ENCODE measurements around the gene CNTNAP4. TPM values are rescaled to one million over a fixed set of nuclear protein-coding genes. Genes with fewer than 3 reads are reported as not detected.

The CNTNAP4 gene
- polyA plus RNA-seq, 1 donor (not counting 4 experiments of a cell fraction or from before 2014, with no cell fraction given), result 0.08 TPM

DNA sequence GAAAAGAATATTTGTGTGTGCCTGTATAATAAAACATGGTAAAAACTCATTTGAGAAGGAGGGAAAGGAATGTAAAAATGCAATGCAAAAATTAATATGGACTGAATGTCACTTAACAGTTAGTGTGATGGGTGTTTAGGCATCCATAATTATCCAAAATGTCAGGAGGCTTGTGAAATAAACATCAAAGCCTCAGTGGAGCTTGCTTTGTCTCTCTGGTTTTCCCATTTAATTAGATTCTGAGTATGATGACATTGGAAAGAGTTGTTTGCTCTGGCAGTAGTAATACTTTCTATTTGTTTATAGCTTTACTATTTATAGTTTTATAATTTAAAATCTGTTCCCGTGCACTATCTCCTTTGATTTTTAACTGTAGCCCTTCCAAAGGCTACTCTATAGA, 51.9 kb downstream of the CNTNAP4 start:
- H3K4me1 ChIP-seq (ENCODE audit: control insufficient read depth, extremely low read depth, insufficient read depth, low read length), result no peaks in the 10 kb centered on the region
- H2AFZ ChIP-seq (ENCODE audit: control insufficient read depth, low read length), result no peak overlapping the region
- no peak overlapping the region for H3K27ac ChIP-seq (ENCODE audit: control insufficient read depth, insufficient read depth, low read length)
- DNase-seq (ENCODE audit: low read depth, low spot score) (no peak), FAIRE-seq (no peak)
- no peaks in the 10 kb centered on the region for H3K9me3 ChIP-seq (ENCODE audit: control insufficient read depth, low read depth, low read length)
- H3K36me3 ChIP-seq (ENCODE audit: control insufficient read depth in 2 of 2, extremely low read depth in 1 of 2, insufficient read depth in 2 of 2, low read length in 2 of 2), result no peaks in the 10 kb centered on the region
- no peak overlapping the region for H3K4me3 ChIP-seq (ENCODE audit: control insufficient read depth in 2 of 3, extremely low read depth in 1 of 3, insufficient read depth in 2 of 3, low read depth in 1 of 3, low read length in 3 of 3)
- H3K79me2 ChIP-seq (ENCODE audit: control insufficient read depth, insufficient read depth, low read length), result no peaks in the 10 kb centered on the region
- no peak overlapping the region for H3K4me2 ChIP-seq (ENCODE audit: control insufficient read depth, extremely low read depth, insufficient read depth, low read depth, low read length)
- no peak overlapping the region for H3K9ac ChIP-seq (ENCODE audit: control insufficient read depth, extremely low read depth, insufficient read depth, low read length)
- no peaks in the 10 kb centered on the region for H3K27me3 ChIP-seq (ENCODE audit: control insufficient read depth, extremely low read depth, insufficient read depth, low read length)
- TF ChIP-seq EZH2 (IDR thresholded peaks at IDR 0.05; ENCODE audit: low read length), result no peak
- TF ChIP-seq CTCF (optimal IDR thresholded peaks at IDR 0.05 in 1 of 3, IDR thresholded peaks at IDR 0.05 in 1 of 3, conservative IDR thresholded peaks at IDR 0.05 in 1 of 3; ENCODE audit: extremely low read depth in 1 of 3, insufficient read depth in 2 of 3, low read length in 3 of 3), result no peak
- H4K20me1 ChIP-seq (ENCODE audit: control insufficient read depth, extremely low read depth, insufficient read depth, low read length), result no peaks in the 10 kb centered on the region
- H3K9me1 ChIP-seq (ENCODE audit: control insufficient read depth, extremely low read depth, insufficient read depth, low read length), result no peaks in the 10 kb centered on the region
- dilution Hi-C loops (cut with MboI; ENCODE audit: extremely low pct_ligation_motif_present, low sequenced_read_pairs), result no loop called here

- Histone ChIP-seq H3K4me1 (ENCODE audit: control insufficient read depth, extremely low read depth, insufficient read depth, low read length) (no peaks in the 10 kb centered on the region), H3K27me3 (ENCODE audit: control insufficient read depth, extremely low read depth, insufficient read depth, low read length) (no peaks in the 10 kb centered on the region), H3K4me2 (ENCODE audit: control insufficient read depth, extremely low read depth, insufficient read depth, low read depth, low read length) (no peak overlapping the region), H3K4me3 (ENCODE audit: control insufficient read depth in 2 of 3, extremely low read depth in 1 of 3, insufficient read depth in 2 of 3, low read depth in 1 of 3, low read length in 3 of 3) (no peak overlapping the region), H3K9ac (ENCODE audit: control insufficient read depth, extremely low read depth, insufficient read depth, low read length) (no peak overlapping the region), H3K27ac (ENCODE audit: control insufficient read depth, insufficient read depth, low read length) (no peak overlapping the region), H3K79me2 (ENCODE audit: control insufficient read depth, insufficient read depth, low read length) (no peaks in the 10 kb centered on the region), H3K36me3 (ENCODE audit: control insufficient read depth in 2 of 2, extremely low read depth in 1 of 2, insufficient read depth in 2 of 2, low read length in 2 of 2) (no peaks in the 10 kb centered on the region), H2AFZ (ENCODE audit: control insufficient read depth, low read length) (no peak overlapping the region), H3K9me3 (ENCODE audit: control insufficient read depth, low read depth, low read length) (no peaks in the 10 kb centered on the region), H4K20me1 (ENCODE audit: control insufficient read depth, extremely low read depth, insufficient read depth, low read length) (no peaks in the 10 kb centered on the region), H3K9me1 (ENCODE audit: control insufficient read depth, extremely low read depth, insufficient read depth, low read length) (no peaks in the 10 kb centered on the region)
- dilution Hi-C loops (cut with MboI; ENCODE audit: extremely low pct_ligation_motif_present, low sequenced_read_pairs), result no loop called here
- TF ChIP-seq EZH2 (IDR thresholded peaks at IDR 0.05; ENCODE audit: low read length), result no peak
- no peak for TF ChIP-seq CTCF (optimal IDR thresholded peaks at IDR 0.05 in 1 of 3, IDR thresholded peaks at IDR 0.05 in 1 of 3, conservative IDR thresholded peaks at IDR 0.05 in 1 of 3; ENCODE audit: extremely low read depth in 1 of 3, insufficient read depth in 2 of 3, low read length in 3 of 3)
- FAIRE-seq, result no peak
- DNase-seq (ENCODE audit: low read depth, low spot score), result no peak
These were observed 58.2 kb downstream of the CNTNAP4 start for GRCh38 chr16:76335180-76335974.

Measured in keratinocyte (primary cell).